HG03378 (cell line): ENCODE results near the gene ABI3.

Experiments
- ATAC-seq: cut with Tn5 transposase; IDR thresholded peaks from one replicate; pipeline ENCODE4 v1.9.1; 2021; ENCODE audit warnings: mild to moderate bottlenecking, moderate library complexity; ENCODE audit not compliant: unreplicated experiment

The ABI3 gene

GRCh38 chr17:49196520-49196919 is 14.0 kb upstream of the ABI3 start:
- no peak for ATAC-seq

DNA sequence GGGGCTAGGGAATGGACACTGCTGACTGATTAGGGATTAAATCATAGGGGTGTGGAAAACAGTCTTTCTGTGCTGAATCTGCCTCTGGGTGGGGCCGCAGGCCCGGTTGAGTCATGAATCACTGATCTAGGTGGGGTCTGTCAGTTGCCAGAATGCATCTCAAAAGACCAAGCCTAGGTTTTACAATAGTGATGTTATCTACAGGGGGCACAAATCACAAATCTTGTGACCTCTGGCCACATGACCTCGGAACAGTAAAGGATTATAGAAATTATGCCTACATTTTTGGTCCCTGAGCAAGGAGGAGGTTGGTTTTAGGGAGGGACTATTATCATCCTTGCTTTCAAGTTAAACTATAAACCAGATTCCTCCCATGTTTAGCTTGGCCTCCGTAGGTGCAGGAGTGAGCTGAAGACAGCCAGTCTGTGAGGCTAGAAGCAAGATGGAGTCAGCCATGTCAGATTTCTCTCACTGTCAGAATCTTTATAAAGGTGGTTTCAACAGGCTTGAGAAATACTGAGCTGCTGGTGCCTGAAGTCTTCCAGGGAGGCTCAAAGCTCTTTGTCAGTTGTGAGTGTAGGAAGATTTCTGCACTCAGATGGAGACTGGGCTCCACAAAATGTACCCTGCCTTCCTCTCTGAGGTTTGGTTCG is 13.0 kb upstream of the ABI3 start:
- ATAC-seq = no peak

DNA sequence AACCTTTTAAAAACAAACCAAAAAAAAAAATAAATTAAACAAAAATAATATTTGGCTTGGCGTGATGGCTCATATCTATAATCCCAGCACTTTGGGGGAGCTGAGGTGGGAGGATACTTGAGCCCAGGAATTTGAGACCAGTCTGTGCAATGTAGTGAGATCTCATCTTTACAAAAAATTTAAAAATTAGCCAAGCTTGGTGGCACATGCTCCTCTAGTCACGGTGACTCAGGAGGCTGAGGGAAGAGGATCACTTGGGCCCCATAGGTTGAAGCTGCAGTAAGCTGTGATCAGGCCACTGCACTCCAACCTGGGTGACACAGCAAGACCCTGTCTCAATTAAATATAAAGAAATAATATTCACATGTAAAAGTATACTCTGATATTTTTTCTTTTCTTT is 12.3 kb upstream of the ABI3 start:
- ATAC-seq = no peak

GRCh38 chr17:49200423-49201083 is 10.0 kb upstream of the ABI3 start:
- ATAC-seq = no peak

- ATAC-seq = no peak
Measured at GRCh38 chr17:49201481-49201927, 9.0 kb upstream of the ABI3 start.

DNA sequence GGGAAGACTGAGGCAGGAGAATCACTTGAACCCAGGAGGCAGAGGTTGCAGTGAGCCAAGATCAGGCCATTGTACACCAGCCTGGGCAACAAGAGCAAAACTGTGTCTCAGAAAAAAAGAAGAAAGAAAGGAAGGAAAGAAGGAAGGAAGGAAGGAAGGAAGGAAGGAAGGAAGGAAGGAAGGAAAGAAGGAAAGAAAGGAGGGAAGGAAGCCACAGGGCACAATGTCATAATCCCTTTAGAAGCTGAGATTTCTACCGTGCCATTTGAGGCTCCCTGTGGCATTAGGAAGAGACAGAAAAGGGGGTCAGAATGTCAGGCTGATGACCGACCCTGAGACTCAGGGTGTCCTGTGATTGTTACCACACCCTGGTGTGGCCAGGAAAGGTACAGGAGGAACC is 6.7 kb upstream of the ABI3 start:
- no peak for ATAC-seq

DNA sequence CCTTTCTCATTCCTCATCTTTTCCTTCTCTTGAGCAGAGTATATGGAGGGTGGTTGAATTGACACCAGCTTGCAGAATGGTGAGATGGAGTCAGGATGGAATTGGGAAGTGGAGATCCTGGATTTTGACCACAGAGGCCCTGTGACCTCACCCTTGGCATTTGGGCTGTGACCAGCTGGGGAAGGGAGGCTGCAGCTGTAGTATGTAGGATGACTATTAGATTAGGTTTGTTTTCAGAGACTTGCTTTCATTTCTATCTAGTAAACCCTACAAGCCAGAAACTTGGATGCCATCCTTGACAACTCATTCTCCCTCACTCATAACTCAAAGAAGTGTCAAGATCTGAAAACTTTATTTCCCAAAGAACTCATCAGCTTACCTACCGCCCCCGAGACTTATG is 6.0 kb upstream of the ABI3 start:
- no peak for ATAC-seq

DNA sequence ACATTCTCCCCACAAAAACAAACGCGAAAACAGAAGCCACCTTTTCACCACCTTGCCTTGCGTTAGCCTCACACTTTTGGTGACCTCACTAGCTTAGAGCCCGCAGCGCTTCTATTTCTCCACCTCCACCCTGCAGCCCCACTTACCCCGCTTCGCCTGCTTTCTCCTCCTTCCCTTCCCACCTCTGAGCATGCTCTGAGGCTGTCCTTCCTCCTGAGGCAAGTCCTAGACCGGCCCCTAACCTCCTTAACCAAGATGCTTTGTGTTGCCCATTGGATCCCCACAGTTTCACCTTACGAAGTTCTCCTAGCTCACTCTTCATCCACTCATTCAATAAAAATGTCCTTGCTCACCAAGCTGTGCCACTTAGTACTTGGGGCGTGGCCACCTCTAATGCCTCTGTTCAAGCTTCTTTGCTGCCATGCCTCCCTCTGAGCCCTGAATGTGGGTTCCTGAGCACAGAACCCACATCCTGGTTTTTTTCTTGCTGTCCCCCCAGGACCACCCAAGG is 1.4 kb upstream of the ABI3 start:
- ATAC-seq = no peak

GRCh38 chr17:49213399-49213798 is 2.9 kb downstream of the ABI3 start:
- ATAC-seq = no peak

DNA sequence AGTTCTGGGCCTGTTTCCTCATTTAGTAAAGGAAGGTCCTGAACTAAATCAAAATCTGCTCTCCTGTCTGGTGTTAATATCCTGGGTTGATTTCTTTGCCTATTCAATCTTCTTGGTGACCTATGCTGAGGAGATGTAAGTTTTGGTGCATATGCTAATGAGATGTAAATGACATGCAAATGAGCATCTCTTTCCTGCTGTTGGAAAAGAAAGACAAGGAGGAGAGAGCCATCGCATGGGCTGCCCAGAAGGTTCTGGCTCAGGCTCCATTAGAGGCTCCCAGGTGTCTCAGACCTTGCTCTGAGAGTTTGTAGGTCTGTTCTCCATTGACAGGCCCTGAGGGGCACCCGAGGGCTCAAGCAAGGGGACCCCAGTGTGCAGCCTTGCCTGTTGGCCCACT is 3.3 kb downstream of the ABI3 start:
- ATAC-seq = no peak

DNA sequence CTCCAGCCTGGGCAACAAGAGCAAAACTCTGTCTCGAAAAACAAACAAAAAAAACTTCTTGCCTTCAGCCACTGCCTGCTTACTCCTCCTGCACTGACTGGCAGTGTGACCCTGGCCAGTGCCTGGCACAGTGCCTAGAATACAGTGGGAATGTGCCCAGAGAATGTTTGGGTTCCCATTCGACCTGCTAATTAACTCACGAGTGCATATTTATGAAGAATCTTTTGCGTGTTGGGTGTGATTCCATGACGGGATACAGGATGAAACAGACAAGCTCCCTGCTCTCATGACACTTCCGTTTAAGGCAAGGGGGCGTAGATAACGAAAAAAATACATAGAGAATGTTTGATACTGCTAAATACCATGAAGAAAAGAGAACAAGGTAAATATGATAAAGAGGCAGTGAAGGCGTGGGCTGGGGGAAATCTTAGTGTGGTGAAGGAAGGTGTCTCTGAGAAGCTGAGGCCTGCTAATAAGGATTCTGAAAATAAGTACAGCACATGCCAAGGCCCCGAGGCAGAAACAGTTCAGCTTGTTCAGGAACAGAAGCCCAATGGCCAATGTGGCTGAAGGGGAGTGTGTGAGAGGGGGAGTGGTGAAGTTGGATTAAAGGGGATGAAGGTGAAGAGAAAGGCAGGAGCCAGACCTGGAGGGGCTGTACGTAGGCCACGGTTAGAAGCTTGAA is 4.3 kb downstream of the ABI3 start:
- ATAC-seq = no peak

GRCh38 chr17:49216482-49216881 is 6.0 kb downstream of the ABI3 start:
- ATAC-seq = no peak

DNA sequence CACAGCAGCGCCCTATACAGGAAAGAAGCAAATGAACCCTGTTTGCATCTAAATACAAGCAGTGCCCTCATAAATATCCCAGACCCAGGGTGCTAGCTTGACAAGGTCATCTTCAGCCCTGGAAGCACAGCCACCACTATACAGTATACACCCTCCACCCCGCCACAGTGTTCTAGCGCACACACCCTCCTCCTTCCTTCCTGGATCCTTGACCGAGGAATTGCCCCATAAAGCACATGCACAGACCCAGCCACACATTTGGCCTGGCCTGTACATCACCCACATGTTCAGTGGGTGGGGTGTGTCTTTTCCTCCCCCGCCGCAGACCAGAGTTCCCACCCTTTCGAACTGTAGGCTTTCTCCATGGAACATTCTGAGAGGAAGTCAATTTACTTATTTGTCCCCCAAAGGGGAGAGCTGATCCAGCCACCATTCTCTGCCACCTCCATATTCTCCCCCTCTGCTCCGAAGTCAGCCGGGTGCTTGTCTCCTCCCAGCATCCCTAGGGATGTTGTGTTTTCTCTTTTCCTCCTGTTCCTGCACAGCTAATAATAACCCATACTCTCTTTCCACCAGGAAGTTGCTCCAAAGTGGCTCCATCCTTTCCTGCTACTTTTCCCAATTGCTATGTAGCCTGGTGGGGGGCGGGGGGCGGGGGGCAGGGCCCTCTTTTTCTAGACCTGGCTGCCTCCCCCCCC is 6.6 kb downstream of the ABI3 start:
- no peak for ATAC-seq

DNA sequence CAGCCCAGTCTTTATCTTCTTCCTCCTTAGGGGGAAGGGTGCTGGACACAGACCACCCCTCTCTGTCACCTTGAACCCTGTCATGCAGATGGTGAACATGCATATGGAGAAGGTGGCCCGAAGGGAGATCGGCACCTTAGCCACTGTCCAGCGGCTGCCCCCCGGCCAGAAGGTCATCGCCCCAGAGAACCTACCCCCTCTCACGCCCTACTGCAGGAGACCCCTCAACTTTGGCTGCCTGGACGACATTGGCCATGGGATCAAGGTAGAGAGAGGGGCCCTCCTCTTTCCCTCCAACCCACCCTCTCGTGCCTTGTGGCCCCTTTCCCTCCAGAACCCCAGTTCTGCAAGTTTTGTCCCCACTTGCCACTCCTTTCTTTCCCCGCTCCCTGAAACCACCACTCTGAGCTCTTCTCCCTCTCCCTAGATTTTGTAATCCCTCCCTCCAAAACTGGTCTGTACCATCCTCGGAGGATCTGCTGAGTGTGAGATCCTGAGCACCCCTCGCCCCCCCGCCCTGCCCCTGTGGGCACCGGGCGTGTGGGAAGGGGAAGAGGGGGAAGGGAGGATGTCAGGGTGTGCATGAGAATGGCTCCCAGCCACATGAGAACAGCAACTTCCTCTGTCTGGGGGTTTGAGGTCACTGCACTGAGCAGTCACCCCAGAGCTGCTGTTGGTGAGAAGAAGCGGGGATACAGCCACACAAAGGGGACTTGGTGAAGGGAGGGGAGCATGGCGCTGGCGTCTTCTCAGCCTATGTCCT is 7.3 kb downstream of the ABI3 start:
- no peak for ATAC-seq

- no peak for ATAC-seq
Measured at GRCh38 chr17:49218941-49219913, 8.7 kb downstream of the ABI3 start.

- no peak for ATAC-seq
Measured at GRCh38 chr17:49219987-49220386, 9.5 kb downstream of the ABI3 start.

GRCh38 chr17:49223168-49223516 is 12.6 kb downstream of the ABI3 start:
- no peak for ATAC-seq

GRCh38 chr17:49223517-49224197 is 13.2 kb downstream of the ABI3 start:
- no peak for ATAC-seq
